Testis (tissue), 3 donors: Measurements from ENCODE around the gene PRSS1. TPM values are rescaled to one million over a fixed set of nuclear protein-coding genes. Genes with fewer than 3 reads are reported as not detected.

Source experiments
- DNase-seq: peaks from one replicate; pipeline ENCODE4 v3.0.0-alpha.2; 2019
- H3K27ac ChIP-seq, 2 donors: fragments of 200-600 bp; sonication (generic); one replicate each; pipeline ENCODE4 v1.5.1; 2019
- H3K27me3 ChIP-seq: fragments of 200-600 bp; sonication (generic); one replicate; pipeline ENCODE4 v1.5.1; 2019
- H3K36me3 ChIP-seq: fragments of 200-600 bp; sonication (generic); one replicate; pipeline ENCODE4 v1.5.1; 2017; ENCODE audit warnings: low read depth; ENCODE audit errors: missing control alignments
- H3K4me1 ChIP-seq: fragments of 200-600 bp; sonication (generic); one replicate; pipeline ENCODE4 v1.5.1; 2019
- H3K4me3 ChIP-seq, 2 donors: fragments of 200-600 bp; sonication (generic); one replicate each; pipeline ENCODE4 v1.5.1; 2017 to 2019
- H3K9me3 ChIP-seq: fragments of 200-600 bp; sonication (generic); one replicate; pipeline ENCODE4 v1.5.1; 2017
- POLR2A ChIP-seq: fragments of 450-650 bp; IDR thresholded peaks from one replicate; pipeline ENCODE4 v1.6.1; 2017; ENCODE audit warnings: antibody characterized with exemption, mild to moderate bottlenecking, moderate library complexity
- WGBS, 2 donors: methylation state at CpG; one replicate each; pipeline ENCODE4 v1.1.5; 2018; 5-methylcytosine and 5-hydroxymethylcytosine counted together
- intact Hi-C: fragments of 100-400 bp; cut with DNase I; formaldehyde crosslinking; loops from one replicate; pipeline ENCODE4 v1.15.1; 2023; ENCODE audit warnings: low total_unique reads
- polyA plus RNA-seq: library from polyadenylated mRNA; stranded (reverse); fragments of 350-450 nt; fragmentation: Illumina TruSeq; extraction: RNeasy Lipid Tissue Mini Kit (QIAGEN cat#74804); gene quantifications from one replicate; pipeline ENCODE4 v1.2.3, GENCODE V29; 2014; ENCODE audit warnings: low read depth, low replicate concordance; ENCODE audit not compliant: insufficient read depth
- total RNA-seq, 2 donors: library from RNA; depleted of rRNA; stranded (reverse); fragments of >200 nt; gene quantifications; one replicate each; pipeline ENCODE4 v1.2.3, GENCODE V29; 2016
- TF ChIP-seq, protein P1 (sequence below), 3 experiments: fragments of 450-650 bp in 2 of 3; fragments of 200-600 bp in 1 of 3; sonication (generic) in 1 of 3; IDR thresholded peaks; one replicate each; pipeline ENCODE4 v1.5.1; 2016 to 2019; ENCODE audit warnings: antibody characterized with exemption in 3 of 3, mild to moderate bottlenecking in 2 of 3, moderate library complexity in 1 of 3

The PRSS1 gene
- total and polyA plus RNA-seq, 3 donors from 2014 or later = not detected

DNA sequence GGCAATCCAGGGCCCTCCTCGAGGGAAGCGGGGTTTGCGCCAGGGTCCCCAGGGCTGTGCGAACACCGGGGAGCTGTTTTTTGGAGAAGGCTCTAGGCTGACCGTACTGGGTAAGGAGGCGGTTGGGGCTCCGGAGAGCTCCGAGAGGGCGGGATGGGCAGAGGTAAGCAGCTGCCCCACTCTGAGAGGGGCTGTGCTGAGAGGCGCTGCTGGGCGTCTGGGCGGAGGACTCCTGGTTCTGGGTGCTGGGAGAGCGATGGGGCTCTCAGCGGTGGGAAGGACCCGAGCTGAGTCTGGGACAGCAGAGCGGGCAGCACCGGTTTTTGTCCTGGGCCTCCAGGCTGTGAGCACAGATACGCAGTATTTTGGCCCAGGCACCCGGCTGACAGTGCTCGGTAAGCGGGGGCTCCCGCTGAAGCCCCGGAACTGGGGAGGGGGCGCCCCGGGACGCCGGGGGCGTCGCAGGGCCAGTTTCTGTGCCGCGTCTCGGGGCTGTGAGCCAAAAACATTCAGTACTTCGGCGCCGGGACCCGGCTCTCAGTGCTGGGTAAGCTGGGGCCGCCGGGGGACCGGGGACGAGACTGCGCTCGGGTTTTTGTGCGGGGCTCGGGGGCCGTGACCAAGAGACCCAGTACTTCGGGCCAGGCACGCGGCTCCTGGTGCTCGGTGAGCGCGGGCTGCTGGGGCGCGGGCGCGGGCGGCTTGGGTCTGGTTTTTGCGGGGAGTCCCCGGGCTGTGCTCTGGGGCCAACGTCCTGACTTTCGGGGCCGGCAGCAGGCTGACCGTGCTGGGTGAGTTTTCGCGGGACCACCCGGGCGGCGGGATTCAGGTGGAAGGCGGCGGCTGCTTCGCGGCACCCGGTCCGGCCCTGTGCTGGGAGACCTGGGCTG, 47.5 kb downstream of the PRSS1 start:
- Histone ChIP-seq H3K4me1 (peaks cover 4% of the 10 kb centered on the region), H3K36me3 (no peaks in the 10 kb centered on the region), H3K27ac (peak overlapping the region; percentile 81 to 89), H3K27me3 (no peaks in the 10 kb centered on the region), H3K9me3 (no peaks in the 10 kb centered on the region), H3K4me3 (peak overlapping the region; percentile 45 to 68)
- WGBS, 2 donors = 3 to 14% methylated on average over 10 to 68 of the region's 74 CpGs
- DNase-seq = no peak
- TF ChIP-seq POLR2A = no peak
- TF ChIP-seq, protein P1, sequence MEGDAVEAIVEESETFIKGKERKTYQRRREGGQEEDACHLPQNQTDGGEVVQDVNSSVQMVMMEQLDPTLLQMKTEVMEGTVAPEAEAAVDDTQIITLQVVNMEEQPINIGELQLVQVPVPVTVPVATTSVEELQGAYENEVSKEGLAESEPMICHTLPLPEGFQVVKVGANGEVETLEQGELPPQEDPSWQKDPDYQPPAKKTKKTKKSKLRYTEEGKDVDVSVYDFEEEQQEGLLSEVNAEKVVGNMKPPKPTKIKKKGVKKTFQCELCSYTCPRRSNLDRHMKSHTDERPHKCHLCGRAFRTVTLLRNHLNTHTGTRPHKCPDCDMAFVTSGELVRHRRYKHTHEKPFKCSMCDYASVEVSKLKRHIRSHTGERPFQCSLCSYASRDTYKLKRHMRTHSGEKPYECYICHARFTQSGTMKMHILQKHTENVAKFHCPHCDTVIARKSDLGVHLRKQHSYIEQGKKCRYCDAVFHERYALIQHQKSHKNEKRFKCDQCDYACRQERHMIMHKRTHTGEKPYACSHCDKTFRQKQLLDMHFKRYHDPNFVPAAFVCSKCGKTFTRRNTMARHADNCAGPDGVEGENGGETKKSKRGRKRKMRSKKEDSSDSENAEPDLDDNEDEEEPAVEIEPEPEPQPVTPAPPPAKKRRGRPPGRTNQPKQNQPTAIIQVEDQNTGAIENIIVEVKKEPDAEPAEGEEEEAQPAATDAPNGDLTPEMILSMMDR (IDR thresholded peaks at IDR 0.05) = no peak
- intact Hi-C loops = no loop called here

DNA sequence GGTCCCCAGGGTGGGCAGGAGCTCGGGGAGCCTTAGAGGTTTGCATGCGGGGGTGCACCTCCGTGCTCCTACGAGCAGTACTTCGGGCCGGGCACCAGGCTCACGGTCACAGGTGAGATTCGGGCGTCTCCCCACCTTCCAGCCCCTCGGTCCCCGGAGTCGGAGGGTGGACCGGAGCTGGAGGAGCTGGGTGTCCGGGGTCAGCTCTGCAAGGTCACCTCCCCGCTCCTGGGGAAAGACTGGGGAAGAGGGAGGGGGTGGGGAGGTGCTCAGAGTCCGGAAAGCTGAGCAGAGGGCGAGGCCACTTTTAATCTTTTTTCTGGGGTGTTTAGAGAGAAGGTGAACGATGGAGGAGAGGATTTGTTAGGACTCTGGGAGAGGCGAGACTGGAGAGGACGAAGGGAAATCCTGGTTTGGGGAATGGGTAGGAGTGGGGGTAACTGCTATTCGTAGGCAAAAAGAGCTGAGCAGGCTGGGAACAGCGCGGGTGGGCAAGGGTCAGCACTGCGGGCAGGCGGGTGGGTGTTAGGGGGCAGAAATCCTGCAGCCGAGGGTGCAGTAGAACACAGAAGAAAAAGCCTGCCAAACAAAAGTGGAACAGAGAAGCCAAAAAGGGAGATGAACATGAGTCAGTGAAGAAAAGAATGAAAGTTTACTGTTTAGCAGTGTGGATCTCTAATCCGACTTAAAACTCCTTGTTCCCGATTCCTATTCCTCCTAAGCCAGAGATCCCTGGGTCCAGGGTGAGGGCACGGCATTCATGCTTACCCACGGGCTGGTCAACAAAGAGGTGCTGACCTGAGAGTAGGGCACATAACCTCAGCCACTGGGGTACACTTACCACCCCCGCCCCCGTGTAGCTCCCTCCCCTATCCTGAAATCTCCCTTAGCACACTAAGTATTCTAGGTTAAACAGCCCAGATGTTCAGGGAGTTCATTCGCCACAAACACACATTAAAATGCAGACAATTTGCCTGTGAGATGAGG, 48.4 kb downstream of the PRSS1 start:
- Histone ChIP-seq H3K36me3 (no peaks in the 10 kb centered on the region), H3K9me3 (no peaks in the 10 kb centered on the region), H3K4me1 (peaks cover 4% of the 10 kb centered on the region), H3K27me3 (no peaks in the 10 kb centered on the region), H3K27ac (peak overlapping the region; percentile 81 to 89), H3K4me3 (peak overlapping the region; percentile 45 to 68)
- TF ChIP-seq, protein P1 (IDR thresholded peaks at IDR 0.05) = no peak
- TF ChIP-seq POLR2A = no peak
- 4% methylated on average over 23 to 33 of the region's 33 CpGs for WGBS, 2 donors
- intact Hi-C loops = no loop called here
- DNase-seq = no peak

DNA sequence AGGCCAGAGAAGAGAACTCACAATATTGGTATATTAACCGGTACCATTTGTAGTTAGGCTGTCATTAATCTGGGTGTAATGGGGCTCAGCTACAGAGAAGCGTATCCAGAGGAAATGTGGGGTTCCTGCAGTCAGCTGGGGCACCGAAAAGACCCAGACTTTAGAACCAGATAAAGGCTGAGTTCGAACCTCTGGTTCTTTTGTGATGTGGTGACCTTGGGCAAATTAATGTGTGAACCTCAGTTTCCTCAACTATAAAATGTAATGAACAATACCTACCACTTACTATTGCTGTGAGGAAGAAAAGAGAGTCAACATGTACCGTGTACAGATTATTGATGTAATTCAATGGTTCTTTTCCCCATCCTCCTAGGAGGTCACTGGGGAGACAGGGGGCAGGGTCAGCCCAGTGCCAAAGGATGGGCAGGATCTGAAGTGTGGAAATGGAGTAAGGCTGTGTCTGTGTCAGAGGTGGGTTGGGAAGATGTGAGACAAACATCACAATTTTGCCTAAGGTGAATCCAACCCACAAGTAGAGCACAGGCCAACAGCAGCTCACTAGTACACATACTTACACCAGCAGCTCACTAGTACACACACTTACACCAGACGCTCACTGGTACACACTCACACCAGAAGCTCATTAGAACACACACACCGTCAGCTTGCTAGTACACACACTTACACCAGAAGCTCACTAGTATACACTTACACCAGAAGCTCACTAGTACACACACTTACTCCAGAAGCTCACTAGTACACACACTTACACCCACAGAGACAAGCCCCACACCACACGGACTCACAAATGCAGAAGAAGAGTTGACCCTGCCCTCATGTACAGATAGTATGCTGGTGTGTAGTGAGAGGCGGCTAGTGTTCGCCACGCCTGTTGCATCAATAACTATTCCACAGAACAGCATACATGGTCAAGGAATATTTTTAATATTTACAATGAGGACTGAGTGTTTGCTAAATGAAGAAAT, 49.5 kb downstream of the PRSS1 start:
- H3K4me1 ChIP-seq = peaks cover 4% of the 10 kb centered on the region
- no peak for TF ChIP-seq POLR2A
- TF ChIP-seq, protein P1 (IDR thresholded peaks at IDR 0.05) = no peak
- no peaks in the 10 kb centered on the region for H3K36me3 ChIP-seq
- H3K9me3 ChIP-seq = no peaks in the 10 kb centered on the region
- intact Hi-C loops = no loop called here
- WGBS, 2 donors = 73 to 75% methylated on average over 9 to 11 of the region's 11 CpGs
- peak overlapping the region in 1 of 2 donors; percentile 68 for H3K4me3 ChIP-seq
- no peaks in the 10 kb centered on the region for H3K27me3 ChIP-seq
- no peak for DNase-seq
- H3K27ac ChIP-seq = peak overlapping the region; percentile 81 to 89

DNA sequence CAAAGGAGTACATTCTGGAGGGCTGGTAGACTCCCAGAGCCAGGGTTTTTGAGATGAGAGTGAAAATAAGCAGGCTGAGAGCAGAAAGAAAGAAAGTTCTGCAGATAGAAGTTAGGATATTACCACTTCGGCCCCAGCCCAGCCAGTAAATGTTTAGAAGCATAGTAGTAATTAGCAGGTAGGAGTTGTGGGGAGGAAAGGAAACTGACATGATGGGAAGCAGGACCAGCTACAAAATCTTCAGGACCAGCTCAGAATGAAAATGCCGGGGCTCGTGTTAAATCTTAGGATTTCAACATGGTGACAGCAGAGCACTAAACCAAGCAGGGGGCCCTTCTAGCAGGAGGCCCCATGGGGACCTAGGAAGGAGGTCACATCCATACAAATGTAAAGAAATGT, 50.2 kb downstream of the PRSS1 start:
- intact Hi-C loops = no loop called here
- Histone ChIP-seq H3K4me1 (peaks cover 4% of the 10 kb centered on the region), H3K4me3 (no peak overlapping the region), H3K36me3 (no peaks in the 10 kb centered on the region), H3K9me3 (no peaks in the 10 kb centered on the region), H3K27ac (no peak overlapping the region), H3K27me3 (no peaks in the 10 kb centered on the region)
- no peak for DNase-seq
- 63 to 68% methylated on average over 3 of the region's 3 CpGs for WGBS, 2 donors
- TF ChIP-seq POLR2A = no peak
- TF ChIP-seq, protein P1 (IDR thresholded peaks at IDR 0.05) = no peak
